Fibroblast of the aortic adventitia (primary cell): ENCODE measurements around the gene HK3. TPM values are rescaled to one million over a fixed set of nuclear protein-coding genes. Genes with fewer than 3 reads are reported as not detected.

Experiments used
- DNase-seq: peaks from one replicate; pipeline ENCODE4 v3.0.0-alpha.2; 2010; ENCODE audit warnings: low read depth
- H3K4me3 ChIP-seq: 2 replicates; pipeline ENCODE4 v1.5.1; 2011; ENCODE audit warnings: low read depth, mild to moderate bottlenecking, control low read depth, low read length, moderate library complexity
- CTCF ChIP-seq: IDR thresholded peaks from 2 replicates; pipeline ENCODE4 v1.5.1; 2011; ENCODE audit warnings: mild to moderate bottlenecking, low read length, control low read depth, inconsistent platforms; ENCODE audit not compliant: insufficient read depth
- total RNA-seq: library from RNA; depleted of rRNA; stranded (reverse); fragments of >200 nt; gene quantifications from 2 replicates; pipeline ENCODE4 v1.2.3, GENCODE V29; 2012; ENCODE audit warnings: low replicate concordance

Gene HK3
- total RNA-seq, 1 donor: not detected

GRCh38 chr5:176897263-176897662 is 1.9 kb downstream of the HK3 start:
- DNase-seq: no peak
- TF ChIP-seq CTCF: no peak
- no peak overlapping the region for H3K4me3 ChIP-seq

GRCh38 chr5:176895831-176896230 is 3.3 kb downstream of the HK3 start:
- no peak for TF ChIP-seq CTCF
- no peak overlapping the region for H3K4me3 ChIP-seq
- no peak for DNase-seq

- no peak overlapping the region for H3K4me3 ChIP-seq
- DNase-seq: no peak
- no peak for TF ChIP-seq CTCF
These were observed 4.8 kb downstream of the HK3 start for GRCh38 chr5:176894298-176894697.

GRCh38 chr5:176892663-176893062 is 6.5 kb downstream of the HK3 start:
- no peak for DNase-seq
- no peak for TF ChIP-seq CTCF
- no peak overlapping the region for H3K4me3 ChIP-seq

GRCh38 chr5:176891331-176891958 is 7.7 kb downstream of the HK3 start:
- no peak for DNase-seq
- TF ChIP-seq CTCF: no peak
- no peak overlapping the region for H3K4me3 ChIP-seq

- no peak for DNase-seq
- H3K4me3 ChIP-seq: no peak overlapping the region
- no peak for TF ChIP-seq CTCF
These were observed 8.5 kb downstream of the HK3 start for GRCh38 chr5:176890455-176891330.
